Measurements from ENCODE around the gene HOXB6. TPM values are rescaled to one million over a fixed set of nuclear protein-coding genes. Genes with fewer than 3 reads are reported as not detected.

Gene HOXB6
- polyA plus RNA-seq, 6 donors from 2014 or later, result not detected

- H3K4me3 Mint-ChIP-seq, result peak overlapping the region in 7 of 8 donors; percentile 35 to 81 (median 67)
- DNase-seq (no peak), ATAC-seq (ENCODE audit: low read depth in 2 of 2) (peak; percentile 18 to 50)
- peaks cover 0 to 2% (median 0%) of the 10 kb centered on the region in 7 donors for H3K9me3 Mint-ChIP-seq
- peak overlapping the region in 3 of 6 donors; percentile 77 to 95 (median 86) for H3K27ac Mint-ChIP-seq
- H3K36me3 Mint-ChIP-seq, result peaks cover 0 to 8% of the 10 kb centered on the region in 2 donors
- H3K27me3 Mint-ChIP-seq, result peaks cover 82 to 97% (median 90%) of the 10 kb centered on the region in 3 donors
- peaks cover 18 to 31% (median 28%) of the 10 kb centered on the region in 3 donors for H3K4me1 Mint-ChIP-seq
These were observed 36.8 kb upstream of the HOXB6 start for GRCh38 chr17:48641541-48642058.

- no peak for DNase-seq
These were observed 36.0 kb upstream of the HOXB6 start for GRCh38 chr17:48640858-48641180.

DNA sequence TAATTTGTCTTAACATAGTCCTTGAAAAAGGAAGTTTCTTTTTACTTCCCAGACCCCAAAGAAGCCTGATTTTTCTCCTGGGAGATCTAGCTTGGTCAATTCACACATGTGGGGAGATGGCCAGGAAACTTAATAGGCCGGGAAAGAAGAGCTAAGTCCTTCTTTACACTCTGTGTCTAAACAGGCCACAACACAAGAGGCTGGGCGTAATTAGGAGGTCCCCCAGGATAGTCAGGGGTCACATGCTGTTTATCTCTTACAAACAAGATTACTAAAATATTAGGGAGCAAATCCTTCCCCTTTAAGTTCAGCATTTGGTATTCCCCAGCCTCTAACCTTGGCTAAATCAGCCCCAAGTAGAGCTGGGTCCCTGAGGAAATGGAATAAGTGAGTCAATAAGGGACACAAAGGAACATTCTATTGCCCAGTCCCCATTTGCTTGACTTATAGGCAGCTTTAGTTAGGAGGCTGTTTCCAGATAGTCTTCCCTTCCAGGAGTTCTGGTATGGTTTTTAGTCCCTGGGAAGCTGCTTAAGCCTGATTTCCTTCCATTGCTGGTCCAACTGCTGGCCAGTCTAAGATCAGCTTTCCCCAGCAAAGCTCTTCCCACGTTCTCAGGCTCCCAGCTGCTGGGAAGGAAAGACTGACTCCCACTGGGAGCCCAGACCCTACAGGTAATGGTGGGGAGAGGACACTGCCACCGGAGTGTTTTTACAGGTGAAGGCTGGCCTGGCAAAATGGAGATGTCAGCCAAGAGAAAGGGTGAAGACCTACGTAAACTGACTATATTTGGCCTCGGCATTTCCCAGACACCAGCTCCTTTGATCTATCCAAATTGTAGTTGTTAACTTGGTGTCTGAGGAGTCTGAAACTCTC is 35.4 kb upstream of the HOXB6 start:
- no peak overlapping the region for H3K4me3 Mint-ChIP-seq
- no peak for ATAC-seq (ENCODE audit: low read depth in 2 of 2)
- no peak for DNase-seq
- H3K9me3 Mint-ChIP-seq, result peaks cover 0 to 2% (median 0%) of the 10 kb centered on the region in 7 donors
- peaks cover 88 to 97% (median 88%) of the 10 kb centered on the region in 3 donors for H3K27me3 Mint-ChIP-seq
- H3K4me1 Mint-ChIP-seq, result peaks cover 12 to 34% (median 20%) of the 10 kb centered on the region in 3 donors
- H3K36me3 Mint-ChIP-seq, result peaks cover 0 to 8% of the 10 kb centered on the region in 2 donors
- H3K27ac Mint-ChIP-seq, result no peak overlapping the region

More at GRCh38 chr17:48640858-48641180, 36.0 kb upstream of the HOXB6 start:
- peaks cover 14 to 36% (median 23%) of the 10 kb centered on the region in 3 donors for H3K4me1 Mint-ChIP-seq
- no peak for ATAC-seq (ENCODE audit: low read depth in 2 of 2)
- H3K9me3 Mint-ChIP-seq, result peaks cover 0 to 2% (median 0%) of the 10 kb centered on the region in 7 donors
- H3K4me3 Mint-ChIP-seq, result no peak overlapping the region
- peaks cover 88 to 97% (median 88%) of the 10 kb centered on the region in 3 donors for H3K27me3 Mint-ChIP-seq
- H3K36me3 Mint-ChIP-seq, result peaks cover 0 to 8% of the 10 kb centered on the region in 2 donors
- no peak overlapping the region for H3K27ac Mint-ChIP-seq

- ATAC-seq (ENCODE audit: low read depth in 2 of 2) (no peak), DNase-seq (no peak)
- Mint-ChIP-seq H3K4me3 (no peak overlapping the region), H3K27me3 (peaks cover 86 to 97% (median 88%) of the 10 kb centered on the region in 3 donors), H3K9me3 (peaks cover 0 to 2% (median 0%) of the 10 kb centered on the region in 7 donors), H3K27ac (no peak overlapping the region), H3K36me3 (peaks cover 0 to 8% of the 10 kb centered on the region in 2 donors), H3K4me1 (peaks cover 12 to 44% (median 26%) of the 10 kb centered on the region in 3 donors)
These were observed 34.4 kb upstream of the HOXB6 start for GRCh38 chr17:48639136-48639535.

GRCh38 chr17:48637323-48638260 is 32.8 kb upstream of the HOXB6 start:
- peaks cover 0 to 5% (median 0%) of the 10 kb centered on the region in 7 donors for H3K9me3 Mint-ChIP-seq
- H3K27me3 Mint-ChIP-seq, result peaks cover 79 to 98% (median 81%) of the 10 kb centered on the region in 3 donors
- peak overlapping the region in 2 of 8 donors; percentile 21 to 29 for H3K4me3 Mint-ChIP-seq
- H3K4me1 Mint-ChIP-seq, result peaks cover 12 to 46% (median 27%) of the 10 kb centered on the region in 3 donors
- no peak for ATAC-seq (ENCODE audit: low read depth in 2 of 2)
- no peak overlapping the region for H3K27ac Mint-ChIP-seq
- no peak for DNase-seq
- peaks cover 0 to 12% of the 10 kb centered on the region in 2 donors for H3K36me3 Mint-ChIP-seq

- H3K4me1 Mint-ChIP-seq, result peaks cover 6 to 37% (median 21%) of the 10 kb centered on the region in 3 donors
- DNase-seq (no peak), ATAC-seq (ENCODE audit: low read depth in 2 of 2) (peak; percentile 47 to 56)
- peak overlapping the region in 2 of 6 donors; percentile 5 to 15 for H3K27ac Mint-ChIP-seq
- H3K9me3 Mint-ChIP-seq, result peaks cover 0 to 3% (median 0%) of the 10 kb centered on the region in 7 donors
- H3K4me3 Mint-ChIP-seq, result peak overlapping the region in 2 of 8 donors; percentile 13 to 56
- peaks cover 0 to 11% of the 10 kb centered on the region in 2 donors for H3K36me3 Mint-ChIP-seq
- peaks cover 80 to 98% (median 81%) of the 10 kb centered on the region in 3 donors for H3K27me3 Mint-ChIP-seq
These were observed 31.6 kb upstream of the HOXB6 start for GRCh38 chr17:48636177-48637018.

- DNase-seq, result no peak
- peaks cover 0 to 8% of the 10 kb centered on the region in 2 donors for H3K36me3 Mint-ChIP-seq
- ATAC-seq (ENCODE audit: low read depth in 2 of 2), result no peak
- peaks cover 0 to 3% (median 0%) of the 10 kb centered on the region in 7 donors for H3K9me3 Mint-ChIP-seq
- peak overlapping the region in 7 of 8 donors; percentile 4 to 47 (median 35) for H3K4me3 Mint-ChIP-seq
- peak overlapping the region in 1 of 6 donors; percentile 56 for H3K27ac Mint-ChIP-seq
- peaks cover 83 to 99% (median 86%) of the 10 kb centered on the region in 3 donors for H3K27me3 Mint-ChIP-seq
- peaks cover 4 to 33% (median 18%) of the 10 kb centered on the region in 3 donors for H3K4me1 Mint-ChIP-seq
These were observed 29.9 kb upstream of the HOXB6 start for GRCh38 chr17:48634493-48635208.

- Mint-ChIP-seq H3K4me3 (peak overlapping the region in 2 of 8 donors; percentile 24 to 28), H3K27me3 (peaks cover 86 to 100% (median 91%) of the 10 kb centered on the region in 3 donors), H3K36me3 (peaks cover 0 to 8% of the 10 kb centered on the region in 2 donors), H3K27ac (no peak overlapping the region), H3K9me3 (peaks cover 0 to 3% (median 0%) of the 10 kb centered on the region in 7 donors), H3K4me1 (peaks cover 4 to 33% (median 18%) of the 10 kb centered on the region in 3 donors)
- DNase-seq (no peak), ATAC-seq (ENCODE audit: low read depth in 2 of 2) (no peak)
These were observed 28.5 kb upstream of the HOXB6 start for GRCh38 chr17:48633266-48633677.

- Mint-ChIP-seq H3K27ac (peak overlapping the region in 2 of 6 donors; percentile 10 to 81), H3K27me3 (peaks cover 85 to 100% (median 91%) of the 10 kb centered on the region in 3 donors)
- no peak for ATAC-seq (ENCODE audit: low read depth in 2 of 2)
These were observed 27.9 kb upstream of the HOXB6 start for GRCh38 chr17:48632579-48633265.

DNA sequence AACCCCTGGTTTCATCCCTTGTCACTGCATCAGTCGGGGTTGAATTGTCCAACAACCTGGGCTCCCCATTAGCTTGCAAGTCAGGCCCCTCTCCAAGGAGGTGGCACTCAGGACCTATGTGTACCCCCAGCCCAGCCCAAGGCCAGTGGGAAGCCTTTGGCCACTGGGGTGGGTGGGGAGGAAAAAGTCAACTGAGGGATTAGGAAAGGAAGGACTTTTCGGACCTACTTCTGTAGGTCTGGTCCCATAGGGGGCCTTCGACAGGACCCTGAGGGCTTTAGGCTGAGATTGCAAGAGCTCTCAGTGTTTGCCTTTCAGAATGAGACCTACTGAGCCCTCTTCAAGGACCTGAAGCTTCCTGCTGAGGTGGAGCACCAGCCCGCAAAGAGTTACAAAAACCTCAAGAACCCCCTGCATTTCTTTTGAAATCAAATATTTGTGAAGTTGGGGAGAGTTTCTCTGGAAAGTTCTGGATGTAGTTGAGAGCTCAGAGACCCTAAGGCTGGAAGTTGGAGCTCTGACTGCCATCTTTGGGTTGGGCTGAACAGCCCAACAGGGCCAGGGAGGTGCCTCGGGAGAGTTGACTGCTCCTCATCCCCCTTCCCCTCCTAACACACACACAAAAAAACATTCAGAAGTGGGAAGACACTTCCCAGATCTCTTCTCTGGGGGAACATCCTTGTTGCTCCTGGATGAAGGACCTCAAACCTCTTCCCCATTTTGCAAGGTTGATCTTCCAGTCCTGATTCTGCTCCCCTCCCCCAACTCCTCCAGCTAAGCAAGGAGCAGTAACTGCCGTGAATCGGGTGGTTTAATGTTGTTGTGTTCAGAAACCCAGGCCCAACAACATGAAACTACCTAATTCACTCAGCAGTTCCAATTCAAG is 27.1 kb upstream of the HOXB6 start:
- Mint-ChIP-seq H3K4me1 (peaks cover 5 to 32% (median 16%) of the 10 kb centered on the region in 3 donors), H3K27me3 (peaks cover 83 to 100% (median 91%) of the 10 kb centered on the region in 3 donors), H3K4me3 (no peak overlapping the region), H3K9me3 (peaks cover 0 to 3% (median 0%) of the 10 kb centered on the region in 7 donors), H3K36me3 (peaks cover 0 to 8% of the 10 kb centered on the region in 2 donors), H3K27ac (peak overlapping the region in 1 of 6 donors; percentile 12)
- ATAC-seq (ENCODE audit: low read depth in 2 of 2) (no peak), DNase-seq (no peak)

More at GRCh38 chr17:48632579-48633265, 27.9 kb upstream of the HOXB6 start:
- peak overlapping the region in 5 of 8 donors; percentile 5 to 30 (median 23) for H3K4me3 Mint-ChIP-seq
- H3K4me1 Mint-ChIP-seq, result peaks cover 4 to 33% (median 18%) of the 10 kb centered on the region in 3 donors
- peaks cover 0 to 8% of the 10 kb centered on the region in 2 donors for H3K36me3 Mint-ChIP-seq
- peaks cover 0 to 3% (median 0%) of the 10 kb centered on the region in 7 donors for H3K9me3 Mint-ChIP-seq
- no peak for DNase-seq

All from naive B cell (primary cell).